B cell (primary cell): ENCODE results near the gene TREH. TPM values are rescaled to one million over a fixed set of nuclear protein-coding genes. Genes with fewer than 3 reads are reported as not detected.

ENCODE experiments used
- ATAC-seq: fragments of 200-7000 bp; cut with Tn5 transposase; one replicate; pipeline ENCODE4 v1.10.0; 2021; ENCODE audit warnings: low read depth, mild to moderate bottlenecking, moderate number of reproducible peaks, moderate library complexity
- CTCF ChIA-PET: fragments of 350-600 bp; sonication (Branson Sonifier 250); formaldehyde crosslinking; loops from one replicate; lab custom pipeline; 2021; ENCODE audit warnings: antibody characterized with exemption, inconsistent platforms; lab: Charles Lee
- POLR2A ChIA-PET: fragments of 350-600 bp; sonication (Branson Sonifier 250); formaldehyde crosslinking; loops from one replicate; lab custom pipeline; 2021; ENCODE audit warnings: antibody characterized with exemption; lab: Charles Lee
- DNase-seq: peaks from one replicate; pipeline ENCODE4 v3.0.0; 2013
- H2AFZ ChIP-seq: 2 replicates; pipeline ENCODE4 v1.6.1; 2012; ENCODE audit warnings: mild to moderate bottlenecking, low read depth, low read length; ENCODE audit not compliant: insufficient read depth, poor library complexity, severe bottlenecking
- H3K27ac ChIP-seq, 2 donors: 1 replicate in 1 of 2; 2 replicates in 1 of 2; pipeline ENCODE4 v1.5.1; 2012 to 2013; ENCODE audit warnings: low read length in 2 of 2, mild to moderate bottlenecking in 2 of 2, moderate library complexity in 1 of 2
- H3K27me3 ChIP-seq, 4 experiments: fragments of 200-600 bp in 1 of 4; sonication (generic) in 1 of 4; replicated peaks in 1 of 4; 1 replicate in 2 of 4; 2 replicates in 2 of 4; pipeline versions ENCODE4 v1.6.1 to v1.7.0; 2013 to 2016; ENCODE audit warnings: low read length in 3 of 4, mild to moderate bottlenecking in 2 of 4, mixed read lengths in 1 of 4, moderate library complexity in 1 of 4; ENCODE audit not compliant: insufficient read depth in 4 of 4, control insufficient read depth in 3 of 4; ENCODE audit errors: control extremely low read depth in 1 of 4
- H3K36me3 ChIP-seq, 2 experiments: replicated peaks in 1 of 2; 1 replicate in 1 of 2; 2 replicates in 1 of 2; pipeline versions ENCODE4 v1.6.1 to v1.7.1; 2013; ENCODE audit warnings: low read length in 1 of 2; ENCODE audit not compliant: insufficient read depth in 2 of 2, control insufficient read depth in 1 of 2; ENCODE audit errors: control extremely low read depth in 1 of 2, extremely low read depth in 1 of 2
- H3K4me1 ChIP-seq, 2 donors: fragments of 200-600 bp in 1 of 2; sonication (generic) in 1 of 2; 1 replicate in 1 of 2; 2 replicates in 1 of 2; pipeline versions ENCODE4 v1.5.1 to v1.6.1; 2013 to 2017; ENCODE audit warnings: low read length in 2 of 2; ENCODE audit not compliant: control insufficient read depth in 2 of 2, insufficient read depth in 2 of 2
- H3K4me2 ChIP-seq: replicated peaks from 2 replicates; pipeline ENCODE3; 2012; ENCODE audit warnings: mild to moderate bottlenecking, low read depth, low read length; ENCODE audit not compliant: poor library complexity, severe bottlenecking
- H3K4me3 ChIP-seq, 5 experiments: fragments of 200-600 bp in 1 of 5; sonication (generic) in 1 of 5; 1 replicate in 3 of 5; 2 replicates in 2 of 5; pipeline versions ENCODE4 v1.5.1 to v1.7.0; 2011 to 2016; ENCODE audit warnings: low read length in 4 of 5, mild to moderate bottlenecking in 4 of 5, low read depth in 2 of 5, control low read depth in 1 of 5, moderate library complexity in 1 of 5; ENCODE audit not compliant: insufficient read depth in 1 of 5; ENCODE audit errors: control extremely low read depth in 1 of 5, extremely low read depth in 1 of 5
- H3K79me2 ChIP-seq: fragments of 200-600 bp; sonication (generic); one replicate; pipeline ENCODE4 v1.6.0; 2016; ENCODE audit warnings: low read length; ENCODE audit not compliant: control insufficient read depth, insufficient read depth
- H3K9ac ChIP-seq: fragments of 200-600 bp; sonication (generic); 2 replicates; pipeline ENCODE4 v1.6.1; 2017; ENCODE audit warnings: mild to moderate bottlenecking, low read length, moderate library complexity
- H3K9me3 ChIP-seq, 3 donors: one replicate each; pipeline versions ENCODE4 v1.6.1 to v1.7.1; 2013; ENCODE audit warnings: low read length in 2 of 3; ENCODE audit not compliant: control insufficient read depth in 2 of 3, insufficient read depth in 1 of 3; ENCODE audit errors: control extremely low read depth in 1 of 3
- H4K20me1 ChIP-seq: 2 replicates; pipeline ENCODE4 v1.6.0; 2012; ENCODE audit warnings: mild to moderate bottlenecking, low read length; ENCODE audit not compliant: insufficient read depth, control insufficient read depth, poor library complexity, severe bottlenecking
- H3K27ac Mint-ChIP-seq: one replicate; pipeline ENCODE4 v1.8.0; 2021; ENCODE audit warnings: mixed read lengths
- H3K27me3 Mint-ChIP-seq: one replicate; pipeline ENCODE4 v1.8.0; 2021; ENCODE audit warnings: mixed read lengths
- H3K4me1 Mint-ChIP-seq: one replicate; pipeline ENCODE4 v1.8.0; 2021; ENCODE audit warnings: mixed read lengths
- H3K4me3 Mint-ChIP-seq: one replicate; pipeline ENCODE4 v1.8.0; 2021; ENCODE audit warnings: mixed read lengths
- H3K9me3 Mint-ChIP-seq: one replicate; pipeline ENCODE4 v1.8.0; 2022; ENCODE audit warnings: mixed read lengths; ENCODE audit not compliant: insufficient read depth
- CTCF ChIP-seq: fragments of 200-600 bp; IDR thresholded peaks from one replicate; pipeline ENCODE4 v1.8.0; 2022; ENCODE audit warnings: antibody characterized with exemption, mild to moderate bottlenecking
- EZH2 ChIP-seq: IDR thresholded peaks from 2 replicates; pipeline ENCODE4 v1.6.1; 2012; ENCODE audit warnings: borderline replicate concordance, low read depth, mild to moderate bottlenecking, moderate library complexity, low read length; ENCODE audit not compliant: insufficient read depth, poor library complexity, severe bottlenecking
- WGBS: methylation state at CpG from one replicate; pipeline ENCODE4 v1.1.5; 2013; ENCODE audit warnings: missing lambda C conversion rate; ENCODE audit not compliant: insufficient coverage; 5-methylcytosine and 5-hydroxymethylcytosine counted together
- intact Hi-C: fragments of 100-400 bp; cut with micrococcal nuclease; formaldehyde crosslinking; loops from one replicate; pipeline ENCODE4 v1.10.0; 2022
- polyA plus RNA-seq: library from polyadenylated mRNA; depleted of rRNA; stranded (reverse); fragments of >200 nt; gene quantifications from 2 replicates; pipeline ENCODE4 v1.2.3, GENCODE V29; 2012
- total RNA-seq, 2 donors: library from RNA; stranded (reverse); fragments of 120-200 nt in 1 of 2; gene quantifications; 1 replicate in 1 of 2; 2 replicates in 1 of 2; pipeline versions ENCODE4 v1.2.3 to v1.2.4, GENCODE V29; 2013 to 2022

The TREH gene
- total and polyA plus RNA-seq, 2 donors (not counting 1 experiment from before 2014, with no cell fraction given), result not detected

DNA sequence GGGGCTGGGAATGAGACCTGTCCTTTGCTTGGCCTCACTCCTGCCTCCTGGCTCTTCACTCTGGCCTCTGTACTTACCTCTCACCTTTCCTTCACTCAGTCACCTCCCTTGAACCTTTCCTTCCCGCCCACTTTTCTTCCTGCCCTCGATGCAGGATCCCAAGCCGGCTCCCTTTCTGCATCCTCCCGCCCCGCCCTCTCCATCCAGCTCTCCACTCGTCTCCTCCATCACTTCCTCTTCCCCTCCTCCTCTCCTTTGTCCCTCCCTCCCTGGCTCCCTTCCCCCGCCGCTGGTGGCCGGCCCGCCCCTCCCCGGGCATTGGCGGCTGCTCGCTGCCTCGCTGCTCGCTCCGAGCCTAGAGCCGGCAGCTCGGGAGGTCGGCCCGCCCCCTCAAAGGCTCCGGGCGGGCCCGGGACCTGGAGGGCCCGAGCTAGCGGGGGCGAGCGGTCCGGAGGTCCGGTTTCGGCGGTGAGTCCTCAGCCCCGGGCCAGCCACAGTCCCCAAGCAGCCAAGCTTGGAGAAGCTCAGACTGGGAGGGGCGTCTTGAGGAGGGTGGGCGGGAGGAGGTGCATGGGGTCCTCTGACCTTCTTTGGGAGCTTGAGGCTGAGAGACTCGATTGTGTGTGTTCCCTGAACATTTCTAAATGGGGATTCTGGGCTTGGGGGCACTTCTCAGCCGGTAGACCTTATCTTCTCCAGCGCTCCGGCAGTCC, 58.2 kb downstream of the TREH start:
- ChIA-PET CTCF (interaction anchor here (0.8 kb wide), 1 partner anchor 14 kb away, joined by 3 read pairs; the partner anchor contains the start of gene PHLDB1), POLR2A (interaction anchor here (0.6 to 1.0 kb wide), 2 partner anchors 14 to 132 kb away, joined by 3 to 5 read pairs; partner anchors contain the start of gene PHLDB1)
- ATAC-seq (peak; percentile 41), DNase-seq (no peak)
- Histone ChIP-seq H3K27me3 (peaks cover 0 to 25% (median 12%) of the 10 kb centered on the region in 4 experiments), H4K20me1 (no peaks in the 10 kb centered on the region), H3K9ac (peak overlapping the region; percentile 37), H3K79me2 (no peaks in the 10 kb centered on the region), H2AFZ (peak overlapping the region; percentile 72), H3K4me3 (peak overlapping the region in 3 of 5 experiments; percentile 6 to 38 (median 15)), H3K27ac (no peak overlapping the region), H3K36me3 (no peaks in the 10 kb centered on the region), H3K4me2 (peak overlapping the region; percentile 79), H3K9me3 (no peaks in the 10 kb centered on the region), H3K4me1 (peaks cover 8 to 12% of the 10 kb centered on the region in 2 donors)
- peaks cover 34% of the 10 kb centered on the region for H3K27me3 Mint-ChIP-seq
- peaks cover 14% of the 10 kb centered on the region for H3K4me1 Mint-ChIP-seq
- under 1% methylated on average over 32 of the region's 38 CpGs for WGBS
- intact Hi-C loops, result no loop called here
- no peaks in the 10 kb centered on the region for H3K9me3 Mint-ChIP-seq
- no peak overlapping the region for H3K27ac Mint-ChIP-seq
- peak overlapping the region; percentile 59 for H3K4me3 Mint-ChIP-seq
- TF ChIP-seq CTCF, result no peak
- TF ChIP-seq EZH2, result no peak

DNA sequence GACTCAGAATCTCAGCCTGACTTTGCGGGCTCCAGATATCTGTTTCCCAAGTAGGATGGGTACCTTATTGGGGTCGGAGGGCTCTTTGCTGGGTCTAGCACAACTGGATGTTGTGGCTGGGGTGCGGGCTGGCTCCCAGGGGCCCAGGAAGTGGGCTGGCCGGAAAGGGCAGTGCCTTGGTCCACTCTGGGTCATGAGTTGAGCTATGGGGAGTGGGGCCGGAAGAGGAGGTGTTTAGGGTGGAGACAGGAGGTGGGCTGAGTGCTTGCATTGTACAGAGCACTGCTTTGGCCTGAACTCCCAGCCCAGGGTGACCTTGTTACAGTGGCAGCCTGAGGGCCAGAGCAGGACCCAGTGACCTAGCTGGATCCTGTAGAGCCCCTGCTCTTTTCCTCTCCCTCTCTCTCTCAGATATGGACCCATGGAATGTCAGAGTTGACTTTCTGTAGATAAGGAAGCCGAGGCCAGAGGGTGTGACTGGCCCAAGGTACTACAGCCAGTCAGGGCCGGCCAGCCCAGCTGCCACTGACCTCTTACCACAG, 58.9 kb downstream of the TREH start:
- Histone ChIP-seq H3K4me2 (peak overlapping the region; percentile 79), H3K4me3 (no peak overlapping the region), H3K27me3 (peaks cover 0 to 25% (median 12%) of the 10 kb centered on the region in 4 experiments), H3K9ac (peak overlapping the region; percentile 37), H3K4me1 (peaks cover 8 to 12% of the 10 kb centered on the region in 2 donors), H3K79me2 (no peaks in the 10 kb centered on the region), H3K27ac (no peak overlapping the region), H4K20me1 (no peaks in the 10 kb centered on the region), H2AFZ (peak overlapping the region; percentile 72), H3K36me3 (no peaks in the 10 kb centered on the region), H3K9me3 (no peaks in the 10 kb centered on the region)
- Mint-ChIP-seq H3K4me1 (peaks cover 14% of the 10 kb centered on the region), H3K4me3 (peak overlapping the region; percentile 51), H3K9me3 (no peaks in the 10 kb centered on the region), H3K27ac (no peak overlapping the region), H3K27me3 (peaks cover 34% of the 10 kb centered on the region)
- POLR2A ChIA-PET, result interaction anchor here (0.6 kb wide), 1 partner anchor 133 kb away, joined by 3 read pairs; no protein-coding TSS in a partner anchor
- intact Hi-C loops, result no loop called here
- no peak for DNase-seq
- CTCF ChIA-PET, result no interaction called here
- 75% methylated on average over 7 of the region's 7 CpGs for WGBS
- TF ChIP-seq CTCF (no peak), EZH2 (no peak)
- no peak for ATAC-seq
